H1 (cell line): ENCODE results near the gene HS6ST3. TPM values are rescaled to one million over a fixed set of nuclear protein-coding genes. Genes with fewer than 3 reads are reported as not detected.

ENCODE experiments used
- FOSL1 ChIP-seq: IDR thresholded peaks from 2 replicates; pipeline ENCODE4 v1.6.1; 2011; ENCODE audit warnings: mild to moderate bottlenecking, low read depth, low read length, moderate library complexity; ENCODE audit not compliant: insufficient read depth
- NRF1 ChIP-seq: IDR thresholded peaks from 2 replicates; pipeline ENCODE4 v1.6.1; 2011; ENCODE audit warnings: mild to moderate bottlenecking, low read depth, low read length, improper control_type of control experiment
- polyA plus RNA-seq, 7 experiments: library from polyadenylated mRNA; depleted of rRNA in 3 of 7; stranded (reverse) in 5 of 7; unstranded in 2 of 7; fragments of >200 nt in 5 of 7; fragments of 200-250 nt in 2 of 7; gene quantifications; 1 replicate in 5 of 7; 2 replicates in 1 of 7; 4 replicates in 1 of 7; pipeline versions ENCODE4 v1.2.1 to v1.2.3, GENCODE V29; 2011 to 2013; ENCODE audit warnings: missing spikeins in 2 of 7, mixed read lengths in 2 of 7
- total RNA-seq: library from RNA; stranded (reverse); fragmentation: NEBNext Ultra II Directional; extraction: Animal tissue kit (Norgen Biotek cat#: 25700); gene quantifications from 2 replicates; pipeline ENCODE4 v1.2.1, GENCODE V29; 2021
- TF ChIP-seq, protein P1 (sequence below): IDR thresholded peaks from 2 replicates; pipeline ENCODE4 v1.6.1; 2012; ENCODE audit warnings: inconsistent platforms

HS6ST3 gene
- total and polyA plus RNA-seq, 2 of the 8 experiments (the other 6 are each of a cell fraction or from before 2014, with no cell fraction given) = 0.45 to 1.2 TPM

DNA sequence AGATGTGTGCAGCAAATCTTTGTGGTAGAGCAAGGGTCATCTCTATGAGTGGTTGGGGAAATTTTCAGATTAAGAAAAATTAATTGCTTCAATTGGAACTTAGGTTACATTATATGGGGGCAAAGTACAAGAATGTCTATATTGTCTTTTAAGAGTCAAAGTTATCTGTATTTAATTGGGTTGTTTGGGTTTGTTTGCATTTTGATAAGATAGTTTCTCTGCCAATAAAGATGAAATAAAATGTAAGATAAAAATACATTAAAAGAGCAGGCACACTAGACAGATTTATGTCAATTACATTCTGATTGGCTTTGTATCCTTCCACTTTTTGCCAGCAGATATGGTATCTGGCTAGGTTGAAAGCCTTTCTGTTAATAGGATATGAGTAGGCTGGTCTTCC lies 587.1 kb downstream of the HS6ST3 start (continued):
- TF ChIP-seq, protein P1, sequence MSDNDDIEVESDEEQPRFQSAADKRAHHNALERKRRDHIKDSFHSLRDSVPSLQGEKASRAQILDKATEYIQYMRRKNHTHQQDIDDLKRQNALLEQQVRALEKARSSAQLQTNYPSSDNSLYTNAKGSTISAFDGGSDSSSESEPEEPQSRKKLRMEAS = no peak
- TF ChIP-seq NRF1 (no peak), FOSL1 (no peak)
